HG03432 (cell line): ENCODE results near the gene GZMM.

Source experiments
- ATAC-seq: cut with Tn5 transposase; IDR thresholded peaks from one replicate; pipeline ENCODE4 v1.9.1; 2021; ENCODE audit warnings: mild to moderate bottlenecking, moderate library complexity; ENCODE audit not compliant: unreplicated experiment

The GZMM gene

GRCh38 chr19:558770-559439 lies 15.1 kb downstream of the GZMM start:
- no peak for ATAC-seq

GRCh38 chr19:560121-560520 lies 16.3 kb downstream of the GZMM start:
- no peak for ATAC-seq

- ATAC-seq = no peak
Observed at GRCh38 chr19:566403-566802, 22.6 kb downstream of the GZMM start.

DNA sequence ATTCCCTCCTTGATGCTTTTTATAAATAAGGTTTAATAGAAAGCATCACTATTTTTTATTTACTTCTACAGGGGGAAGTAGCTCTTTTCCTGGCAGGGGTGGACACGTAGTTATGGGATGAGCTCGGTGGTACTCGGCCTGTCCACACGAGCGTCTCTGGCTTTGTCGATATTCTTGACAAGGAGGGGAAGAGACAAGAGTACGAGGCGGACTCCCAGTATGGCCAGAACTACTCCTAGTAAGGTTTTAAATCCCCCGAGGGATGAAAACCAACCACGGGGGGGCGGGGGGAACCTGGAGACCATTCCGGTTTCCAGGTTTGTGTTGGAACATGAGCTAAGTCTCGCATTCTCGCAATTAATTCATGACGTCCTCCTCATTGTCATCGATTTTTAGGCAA lies 23.0 kb downstream of the GZMM start:
- ATAC-seq = no peak

DNA sequence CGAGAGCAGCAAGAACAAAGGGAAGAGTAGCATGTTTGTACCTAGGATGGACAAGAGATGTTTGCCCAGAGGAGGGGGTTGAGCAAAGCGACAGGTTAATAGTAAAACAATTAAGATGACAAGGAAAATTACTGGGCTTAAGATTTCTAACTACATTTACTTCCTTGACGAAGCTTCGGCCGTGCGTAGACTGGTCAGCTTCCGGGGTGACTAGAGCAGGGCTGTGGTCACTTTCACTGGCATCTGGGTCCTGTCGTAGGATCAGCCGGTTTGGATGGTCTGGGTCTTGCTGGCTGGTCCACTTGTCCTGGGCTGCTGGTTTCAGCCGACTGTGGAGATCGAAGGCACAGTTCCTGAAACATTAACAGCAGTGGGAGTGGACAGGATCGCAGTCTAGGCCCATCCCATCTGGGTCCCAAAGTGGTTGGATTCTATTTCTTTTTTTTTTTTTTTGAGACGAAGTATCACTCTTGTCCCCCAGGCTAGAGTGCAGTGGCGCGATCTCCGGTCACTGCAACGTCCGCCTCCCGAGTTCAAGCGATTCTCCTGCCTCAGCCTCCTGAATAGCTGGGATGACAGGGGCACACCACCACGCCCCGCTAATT lies 23.5 kb downstream of the GZMM start:
- ATAC-seq = no peak

DNA sequence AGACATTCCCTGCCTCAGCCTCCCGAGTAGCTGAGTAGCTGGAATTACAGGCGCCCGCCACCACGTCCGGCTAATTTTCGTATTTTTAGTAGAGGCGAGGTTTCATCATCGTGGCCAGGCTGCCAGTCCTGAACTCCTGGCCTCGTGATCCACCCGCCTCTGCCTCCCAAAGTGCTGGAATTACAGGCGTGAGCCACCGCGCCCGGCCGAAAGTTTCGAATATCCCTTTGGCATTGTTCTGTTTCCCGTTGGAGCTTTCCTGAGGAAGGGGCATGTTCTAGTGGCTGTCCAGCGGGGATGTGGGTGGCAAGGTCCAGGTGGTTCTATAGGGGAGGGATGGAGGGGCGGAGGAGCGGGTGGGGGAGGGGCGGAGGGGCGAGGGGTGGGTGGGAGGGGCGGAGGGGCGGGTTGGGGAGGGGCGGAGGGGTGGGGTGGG lies 26.4 kb downstream of the GZMM start:
- no peak for ATAC-seq

- ATAC-seq = no peak
Observed at GRCh38 chr19:570937-571565, 27.2 kb downstream of the GZMM start.

- no peak for ATAC-seq
Observed at GRCh38 chr19:571566-571974, 27.7 kb downstream of the GZMM start.

- peak; percentile 73 for ATAC-seq
Observed at GRCh38 chr19:572140-572742, 28.4 kb downstream of the GZMM start, which contains the start of gene BSG. TSS of gene BSG (plus strand) at chr19:572596. CDS start at chr19:572635, 39 bp downstream.

- ATAC-seq = peak; percentile 36
Observed at GRCh38 chr19:572743-573518, 29.1 kb downstream of the GZMM start.

GRCh38 chr19:573519-573825 lies 29.6 kb downstream of the GZMM start:
- no peak for ATAC-seq

DNA sequence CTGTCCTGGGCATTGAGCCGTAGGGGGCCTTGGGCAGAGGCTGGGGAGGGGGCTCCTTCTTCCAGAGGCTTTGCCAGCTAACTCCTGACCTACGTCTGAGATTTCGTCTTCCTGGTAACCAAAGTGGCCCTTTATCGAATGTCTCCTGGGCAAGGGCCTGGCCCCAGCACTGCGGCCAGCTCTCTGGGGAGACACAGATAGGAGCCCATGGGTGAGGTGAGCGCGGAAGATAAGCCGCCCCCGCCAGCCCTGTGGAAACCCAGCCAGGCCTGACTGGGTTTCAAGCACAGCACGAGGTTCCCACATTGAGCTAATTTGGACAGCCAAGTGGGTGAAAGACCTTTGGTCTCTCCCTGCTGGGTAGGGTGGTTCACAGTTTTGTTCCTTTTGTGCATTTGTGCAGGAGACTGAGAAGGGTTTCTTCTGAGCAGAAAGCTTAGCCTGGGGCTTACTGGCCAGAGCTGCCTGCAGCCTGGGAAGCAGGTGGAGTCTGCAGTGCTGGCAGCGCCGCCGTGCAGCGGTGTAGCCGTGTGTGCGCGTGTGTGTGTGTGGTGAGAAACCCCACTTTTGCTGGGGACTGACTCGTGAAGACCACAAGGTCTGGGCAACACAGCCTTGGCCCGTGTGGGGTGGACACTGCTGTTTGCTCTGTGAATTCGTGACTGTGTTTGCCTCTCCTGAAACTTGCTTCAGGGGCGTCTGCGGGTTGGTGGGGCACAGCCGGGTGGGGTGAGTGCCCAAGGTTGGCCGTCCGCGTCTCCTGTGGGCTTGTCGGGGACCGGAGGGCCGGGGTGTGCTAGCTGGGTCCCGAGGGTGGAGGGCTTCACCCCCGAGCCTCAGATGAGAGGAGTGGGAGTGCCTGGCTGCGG lies 31.0 kb downstream of the GZMM start:
- peak; percentile 27 for ATAC-seq

- no peak for ATAC-seq
Observed at GRCh38 chr19:575527-576506, 32.0 kb downstream of the GZMM start.

DNA sequence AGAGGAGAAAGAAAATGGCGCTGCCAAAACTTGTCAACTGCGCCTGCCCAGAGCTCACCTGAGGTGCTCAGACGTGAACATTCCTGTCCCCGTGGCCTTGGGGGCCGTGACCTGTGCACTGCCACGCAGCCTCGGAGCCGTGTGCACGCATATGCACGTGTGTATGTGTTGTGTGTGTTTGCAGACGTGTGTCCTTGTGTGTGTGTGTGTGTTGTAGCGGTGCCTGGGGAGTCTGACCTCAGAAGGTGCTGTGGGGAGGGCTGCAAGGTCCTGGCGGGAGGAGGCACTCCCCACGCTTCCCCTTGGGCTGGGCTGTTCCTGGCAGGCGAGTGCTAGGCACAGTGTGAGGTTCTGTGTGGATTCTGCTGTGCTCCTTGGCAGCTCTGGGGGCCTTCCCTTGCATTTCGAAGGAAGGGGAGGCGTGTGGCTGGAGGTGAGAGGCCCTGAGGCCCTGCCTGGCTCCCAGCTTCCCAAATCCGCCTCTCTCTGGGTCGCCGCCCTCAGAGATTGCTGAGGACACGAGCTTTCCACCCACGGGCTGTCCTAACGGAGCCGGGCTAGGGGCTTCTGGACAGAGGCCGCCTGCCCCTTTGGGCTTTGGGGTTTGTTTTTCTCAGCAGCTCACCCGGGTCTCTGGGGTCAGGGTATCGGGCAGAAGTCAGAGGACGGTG lies 33.0 kb downstream of the GZMM start:
- no peak for ATAC-seq

DNA sequence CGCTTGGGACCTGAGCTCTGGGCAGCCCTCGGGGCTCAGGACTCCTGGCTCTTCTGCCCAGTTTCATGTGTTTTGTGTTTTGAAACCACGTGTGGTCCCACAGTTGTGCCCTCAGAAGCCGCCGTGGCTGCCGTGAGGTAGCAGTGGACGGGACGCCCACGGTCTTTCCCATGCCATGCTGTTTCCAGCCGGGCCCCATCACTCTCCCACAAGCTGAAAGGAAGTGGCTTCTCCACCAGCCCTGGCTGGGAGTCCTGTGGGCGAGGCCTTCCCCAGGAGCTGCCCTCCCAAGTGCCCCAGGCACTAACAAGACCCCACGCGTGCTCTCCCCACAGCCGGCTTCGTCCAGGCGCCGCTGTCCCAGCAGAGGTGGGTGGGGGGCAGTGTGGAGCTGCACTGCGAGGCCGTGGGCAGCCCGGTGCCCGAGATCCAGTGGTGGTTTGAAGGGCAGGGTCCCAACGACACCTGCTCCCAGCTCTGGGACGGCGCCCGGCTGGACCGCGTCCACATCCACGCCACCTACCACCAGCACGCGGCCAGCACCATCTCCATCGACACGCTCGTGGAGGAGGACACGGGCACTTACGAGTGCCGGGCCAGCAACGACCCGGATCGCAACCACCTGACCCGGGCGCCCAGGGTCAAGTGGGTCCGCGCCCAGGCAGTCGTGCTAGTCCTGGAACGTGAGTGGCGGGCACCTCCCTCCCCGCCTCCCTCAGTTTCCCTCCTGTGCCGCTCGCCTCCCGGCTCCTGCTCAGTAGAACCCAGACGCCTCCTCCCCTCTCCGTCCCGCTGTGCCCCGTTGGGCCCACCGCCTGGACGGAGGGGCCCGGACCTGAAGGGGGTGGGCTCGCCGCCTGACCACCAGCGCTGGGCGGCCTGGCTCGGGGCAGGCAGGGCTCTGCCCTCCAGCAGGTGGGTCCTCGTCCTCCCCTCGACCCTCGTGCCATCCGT lies 33.9 kb downstream of the GZMM start:
- ATAC-seq = no peak

DNA sequence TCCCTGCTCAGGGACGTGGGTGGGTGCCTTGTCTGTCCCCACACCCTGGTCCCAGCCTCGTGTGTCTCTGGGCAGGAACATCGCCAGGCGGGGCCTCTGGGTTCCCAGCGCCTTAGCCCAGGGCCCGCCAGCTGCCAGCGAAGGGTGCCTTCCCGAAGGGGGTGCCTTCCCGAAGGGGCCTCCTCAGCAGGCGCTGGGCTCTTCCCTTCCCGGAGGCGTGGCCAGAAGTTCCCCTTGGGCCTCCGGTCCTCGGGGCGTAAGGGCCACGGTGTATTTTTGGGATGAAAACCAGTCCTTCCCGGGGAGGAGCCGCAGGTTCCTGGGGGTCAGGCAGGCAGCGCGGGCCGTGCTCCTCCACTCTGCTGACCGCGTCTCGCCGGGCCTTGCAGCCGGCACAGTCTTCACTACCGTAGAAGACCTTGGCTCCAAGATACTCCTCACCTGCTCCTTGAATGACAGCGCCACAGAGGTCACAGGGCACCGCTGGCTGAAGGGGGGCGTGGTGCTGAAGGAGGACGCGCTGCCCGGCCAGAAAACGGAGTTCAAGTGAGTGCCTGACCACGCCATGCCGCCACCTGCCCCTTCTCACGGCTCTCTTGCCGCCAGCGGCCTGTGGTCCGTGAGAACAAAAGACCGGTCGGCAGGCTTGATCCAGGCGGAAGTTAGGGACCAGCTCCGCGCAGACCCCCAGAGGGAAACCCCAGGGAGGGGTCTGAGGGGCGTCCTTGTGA lies 35.4 kb downstream of the GZMM start:
- no peak for ATAC-seq

DNA sequence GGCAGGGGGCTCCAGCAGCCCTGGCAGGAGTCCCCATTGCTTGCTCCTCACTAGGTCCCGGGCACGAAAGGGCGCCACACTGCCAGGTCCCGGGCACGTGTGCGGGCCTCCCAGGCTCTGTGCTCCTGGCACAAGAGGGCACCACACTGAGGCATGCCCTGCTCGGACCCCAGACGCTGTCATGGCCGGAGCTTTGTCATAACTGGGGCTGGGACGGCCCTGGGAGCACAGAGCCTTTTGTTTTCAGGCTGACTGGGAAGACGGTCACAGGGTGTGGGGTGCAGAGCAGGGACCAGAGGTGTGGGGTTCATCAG lies 35.9 kb downstream of the GZMM start:
- no peak for ATAC-seq
